Mucosa of rectum (tissue), 2 donors: ENCODE data around the gene KAZALD1.

Source experiments
- H3K27ac ChIP-seq, 2 donors: one replicate each; pipeline ENCODE4 v1.7.0; 2013; ENCODE audit warnings: inconsistent platforms in 2 of 2, low read depth in 2 of 2, low read length in 2 of 2
- H3K27me3 ChIP-seq, 2 donors: one replicate each; pipeline ENCODE4 v1.7.0; 2013; ENCODE audit warnings: low read length in 2 of 2; ENCODE audit not compliant: control insufficient read depth in 2 of 2, insufficient read depth in 2 of 2
- H3K36me3 ChIP-seq, 2 donors: one replicate each; pipeline ENCODE4 v1.7.0; 2013; ENCODE audit warnings: low read length in 2 of 2; ENCODE audit not compliant: control insufficient read depth in 2 of 2, insufficient read depth in 2 of 2
- H3K4me1 ChIP-seq, 2 donors: one replicate each; pipeline ENCODE4 v1.7.0; 2013; ENCODE audit warnings: low read length in 2 of 2, mild to moderate bottlenecking in 1 of 2; ENCODE audit not compliant: control insufficient read depth in 2 of 2, insufficient read depth in 2 of 2
- H3K4me3 ChIP-seq, 2 donors: one replicate each; pipeline ENCODE4 v1.7.0; 2013; ENCODE audit warnings: low read length in 2 of 2
- H3K9ac ChIP-seq, 2 donors: one replicate each; pipeline ENCODE4 v1.7.0; 2013; ENCODE audit warnings: low read length in 2 of 2, low read depth in 1 of 2, mild to moderate bottlenecking in 1 of 2
- H3K9me3 ChIP-seq, 2 donors: one replicate each; pipeline ENCODE4 v1.7.0; 2013; ENCODE audit warnings: low read length in 2 of 2; ENCODE audit not compliant: control insufficient read depth in 2 of 2
- donor health status: healthy.
- donor health status: Normal muscosa, but diverticular disease.

KAZALD1 gene

GRCh38 chr10:101067356-101068083 is 5.7 kb downstream of the KAZALD1 start:
- Histone ChIP-seq H3K4me3 (peak overlapping the region; percentile 78), H3K9me3 (no peaks in the 10 kb centered on the region), H3K27me3 (peaks cover under 1 to 2% of the 10 kb centered on the region in 2 donors), H3K9ac (peak overlapping the region; percentile 70 to 84), H3K4me1 (peaks cover 50 to 52% of the 10 kb centered on the region in 2 donors), H3K27ac (peak overlapping the region; percentile 95 to 97), H3K36me3 (no peaks in the 10 kb centered on the region)

DNA sequence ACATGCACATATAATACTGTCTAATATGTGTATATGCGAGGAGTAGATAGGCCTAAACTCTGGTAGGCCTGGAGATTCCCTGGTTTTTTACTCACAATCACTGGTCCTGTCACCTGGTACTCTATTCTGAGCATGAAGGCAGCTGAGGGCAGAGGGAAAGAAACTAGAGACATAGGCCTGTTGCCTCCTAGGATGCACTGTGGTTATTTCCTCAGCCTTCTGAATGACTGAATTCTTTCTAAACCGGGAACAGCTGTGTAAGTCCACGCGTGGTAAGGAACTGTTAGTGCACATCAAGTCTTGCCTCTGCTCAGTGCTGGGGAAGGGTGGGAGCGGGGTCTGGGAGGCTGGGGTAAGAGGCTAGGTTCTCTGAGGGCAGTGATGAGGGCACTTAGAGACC is 7.7 kb downstream of the KAZALD1 start:
- peaks cover 34 to 38% of the 10 kb centered on the region in 2 donors for H3K4me1 ChIP-seq
- no peaks in the 10 kb centered on the region for H3K9me3 ChIP-seq
- no peak overlapping the region for H3K4me3 ChIP-seq
- H3K9ac ChIP-seq: no peak overlapping the region
- H3K27me3 ChIP-seq: peaks cover 15 to 16% of the 10 kb centered on the region in 2 donors
- H3K27ac ChIP-seq: peak overlapping the region in 1 of 2 donors; percentile 25
- H3K36me3 ChIP-seq: no peaks in the 10 kb centered on the region

GRCh38 chr10:101070098-101070497 is 8.3 kb downstream of the KAZALD1 start:
- Histone ChIP-seq H3K4me3 (no peak overlapping the region), H3K27me3 (peaks cover 16 to 19% of the 10 kb centered on the region in 2 donors), H3K9me3 (no peaks in the 10 kb centered on the region), H3K27ac (peak overlapping the region; percentile 48 to 61), H3K9ac (no peak overlapping the region), H3K4me1 (peaks cover 28 to 32% of the 10 kb centered on the region in 2 donors), H3K36me3 (no peaks in the 10 kb centered on the region)

- peak overlapping the region; percentile 29 to 48 for H3K27ac ChIP-seq
- H3K4me3 ChIP-seq: no peak overlapping the region
- peaks cover 15 to 19% of the 10 kb centered on the region in 2 donors for H3K4me1 ChIP-seq
- no peak overlapping the region for H3K9ac ChIP-seq
- H3K27me3 ChIP-seq: peaks cover 24 to 26% of the 10 kb centered on the region in 2 donors
- no peaks in the 10 kb centered on the region for H3K9me3 ChIP-seq
- no peaks in the 10 kb centered on the region for H3K36me3 ChIP-seq
Observed at GRCh38 chr10:101071267-101071884, 9.6 kb downstream of the KAZALD1 start.

- H3K9me3 ChIP-seq: no peaks in the 10 kb centered on the region
- peaks cover 24 to 27% of the 10 kb centered on the region in 2 donors for H3K27me3 ChIP-seq
- peaks cover 13 to 17% of the 10 kb centered on the region in 2 donors for H3K4me1 ChIP-seq
- H3K27ac ChIP-seq: no peak overlapping the region
- H3K4me3 ChIP-seq: no peak overlapping the region
- no peak overlapping the region for H3K9ac ChIP-seq
- no peaks in the 10 kb centered on the region for H3K36me3 ChIP-seq
Observed at GRCh38 chr10:101071885-101072433, 10.2 kb downstream of the KAZALD1 start.

GRCh38 chr10:101072923-101073322 is 11.1 kb downstream of the KAZALD1 start:
- Histone ChIP-seq H3K36me3 (no peaks in the 10 kb centered on the region), H3K27me3 (peaks cover 24 to 27% of the 10 kb centered on the region in 2 donors), H3K4me3 (no peak overlapping the region), H3K9me3 (no peaks in the 10 kb centered on the region), H3K27ac (no peak overlapping the region), H3K4me1 (peaks cover 7 to 17% of the 10 kb centered on the region in 2 donors), H3K9ac (no peak overlapping the region)

GRCh38 chr10:101073631-101074030 is 11.8 kb downstream of the KAZALD1 start:
- H3K27me3 ChIP-seq: peaks cover 29 to 30% of the 10 kb centered on the region in 2 donors

DNA sequence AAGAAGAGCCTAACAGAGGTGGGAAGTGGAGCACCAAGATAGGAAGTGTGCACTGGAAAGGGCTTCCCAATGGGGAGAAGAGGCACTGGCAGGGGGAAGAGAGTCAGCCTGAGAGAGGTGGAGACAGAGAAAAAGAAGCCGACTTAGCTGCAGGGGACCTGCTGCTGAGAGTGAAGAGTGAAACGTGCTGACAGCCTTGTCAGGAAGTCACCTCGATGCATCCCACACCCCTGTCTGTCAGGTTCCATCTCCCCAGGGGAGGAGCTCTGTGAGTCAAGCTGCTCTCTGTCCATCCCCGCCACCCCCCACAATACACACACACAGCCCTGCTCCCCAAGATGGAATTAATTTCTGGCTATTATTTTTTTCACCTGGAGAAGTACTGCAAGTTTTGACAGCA is 14.0 kb downstream of the KAZALD1 start:
- H3K9ac ChIP-seq: no peak overlapping the region
- peaks cover 5 to 9% of the 10 kb centered on the region in 2 donors for H3K4me1 ChIP-seq
- H3K4me3 ChIP-seq: no peak overlapping the region
- H3K27me3 ChIP-seq: peaks cover 29 to 30% of the 10 kb centered on the region in 2 donors
- H3K36me3 ChIP-seq: no peaks in the 10 kb centered on the region
- no peaks in the 10 kb centered on the region for H3K9me3 ChIP-seq
- no peak overlapping the region for H3K27ac ChIP-seq

More at GRCh38 chr10:101073631-101074030, 11.8 kb downstream of the KAZALD1 start:
- no peaks in the 10 kb centered on the region for H3K36me3 ChIP-seq
- H3K9ac ChIP-seq: no peak overlapping the region
- no peak overlapping the region for H3K4me3 ChIP-seq
- H3K9me3 ChIP-seq: no peaks in the 10 kb centered on the region
- no peak overlapping the region for H3K27ac ChIP-seq
- H3K4me1 ChIP-seq: peaks cover 7 to 17% of the 10 kb centered on the region in 2 donors

DNA sequence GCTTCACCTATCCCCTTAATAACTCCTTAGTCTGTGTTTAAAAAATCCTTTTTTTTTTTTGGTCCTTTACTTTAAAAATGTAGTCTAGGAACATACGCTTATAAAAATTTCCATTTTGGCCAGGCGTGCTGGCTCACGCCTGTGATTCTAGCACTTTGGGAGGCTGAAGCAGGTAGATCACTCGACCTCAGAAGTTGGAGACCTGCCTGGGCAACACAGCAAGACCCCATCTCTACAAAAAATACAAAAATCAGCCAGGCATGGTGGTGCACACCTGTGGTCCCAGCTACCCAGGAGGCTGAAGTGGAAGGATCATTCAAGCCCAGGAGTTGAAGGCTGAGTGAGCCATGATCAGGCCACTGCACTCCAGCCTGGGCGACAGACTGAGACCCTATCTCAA is 14.8 kb downstream of the KAZALD1 start:
- no peaks in the 10 kb centered on the region for H3K9me3 ChIP-seq
- no peaks in the 10 kb centered on the region for H3K36me3 ChIP-seq
- no peak overlapping the region for H3K27ac ChIP-seq
- H3K27me3 ChIP-seq: peaks cover 29 to 34% of the 10 kb centered on the region in 2 donors
- H3K9ac ChIP-seq: no peak overlapping the region
- H3K4me1 ChIP-seq: peaks cover 4 to 6% of the 10 kb centered on the region in 2 donors
- H3K4me3 ChIP-seq: no peak overlapping the region

- no peaks in the 10 kb centered on the region for H3K36me3 ChIP-seq
- no peak overlapping the region for H3K4me3 ChIP-seq
- H3K9me3 ChIP-seq: no peaks in the 10 kb centered on the region
- H3K27ac ChIP-seq: no peak overlapping the region
- peaks cover 21 to 23% of the 10 kb centered on the region in 2 donors for H3K27me3 ChIP-seq
- no peaks in the 10 kb centered on the region for H3K4me1 ChIP-seq
- no peak overlapping the region for H3K9ac ChIP-seq
Observed at GRCh38 chr10:101079874-101080273, 18.1 kb downstream of the KAZALD1 start.
